Stimulated activated CD4-positive, alpha-beta T cell treated with anti-CD3 and anti-CD28 coated beads, TNF-alpha, amount 100 ng/mL, for 48 hours (primary cell): Measurements from ENCODE around the gene BLOC1S1.
A peak's percentile ranks its signal among the peaks of the same experiment; 100 is the strongest.
"Not testable (repeated sequence)": the region's sequence is repeated elsewhere in the genome, so short reads cannot be mapped to it uniquely, and the experiment has no call there.

ENCODE experiments used
- DNase-seq, 3 donors: peaks; one replicate each; pipeline ENCODE4 v3.0.0-alpha.2; 2020; ENCODE audit warnings: low read depth in 3 of 3

BLOC1S1 gene

GRCh38 chr12:55744340-55745030 lies 28.6 kb downstream of the BLOC1S1 start:
- DNase-seq: no peak

- no peak for DNase-seq
Measured at GRCh38 chr12:55745361-55746173, 29.7 kb downstream of the BLOC1S1 start.

- no peak for DNase-seq
Measured at GRCh38 chr12:55746174-55746912, 30.5 kb downstream of the BLOC1S1 start.

- DNase-seq: no peak
Measured at GRCh38 chr12:55746913-55747231, 31.0 kb downstream of the BLOC1S1 start.

- no peak for DNase-seq
Measured at GRCh38 chr12:55748230-55748993, 32.6 kb downstream of the BLOC1S1 start.

- DNase-seq: no peak
Measured at GRCh38 chr12:55755246-55755645, 39.4 kb downstream of the BLOC1S1 start.

- DNase-seq: no peak
Measured at GRCh38 chr12:55757701-55758100, 41.9 kb downstream of the BLOC1S1 start.

GRCh38 chr12:55758575-55758974 lies 42.7 kb downstream of the BLOC1S1 start:
- DNase-seq: not testable (repeated sequence)

- peak in 2 of 3 donors; percentile 26 to 61 for DNase-seq
Measured at GRCh38 chr12:55760663-55761062, 44.8 kb downstream of the BLOC1S1 start.

- no peak for DNase-seq
Measured at GRCh38 chr12:55762646-55763045, 46.8 kb downstream of the BLOC1S1 start.

- DNase-seq: no peak
Measured at GRCh38 chr12:55765736-55766290, 50.0 kb downstream of the BLOC1S1 start.

- no peak for DNase-seq
Measured at GRCh38 chr12:55767156-55767555, 51.3 kb downstream of the BLOC1S1 start.
